ENCODE data around the gene HYKK. TPM values are rescaled to one million over a fixed set of nuclear protein-coding genes. Genes with fewer than 3 reads are reported as not detected.
"Not testable (repeated sequence)": the region's sequence is repeated elsewhere in the genome, so short reads cannot be mapped to it uniquely, and the experiment has no call there.

The HYKK gene
- polyA plus RNA-seq, 4 donors: 7.7 to 8.9 (median 8.3) TPM

- DNase-seq (ENCODE audit: low read depth in 4 of 4, low spot score in 2 of 4): not testable (repeated sequence)
These were observed 32.2 kb downstream of the HYKK start for GRCh38 chr15:78539464-78540140.

GRCh38 chr15:78540141-78540870, 32.9 kb downstream of the HYKK start, which contains the start of gene PSMA4:
Gene PSMA4, plus strand, starts transcription at chr15:78540444. Its CDS starts 1,484 bp downstream, at chr15:78541928.
- peak; percentile 82 to 90 (median 84) for DNase-seq (ENCODE audit: low read depth in 4 of 4, low spot score in 2 of 4)

GRCh38 chr15:78540871-78541743, 33.7 kb downstream of the HYKK start:
- peak in 1 of 4 donors; percentile 13 for DNase-seq (ENCODE audit: low read depth in 4 of 4, low spot score in 2 of 4)

GRCh38 chr15:78541744-78542034, 34.3 kb downstream of the HYKK start:
- no peak for DNase-seq (ENCODE audit: low read depth in 4 of 4, low spot score in 2 of 4)

- no peak for DNase-seq (ENCODE audit: low read depth in 4 of 4, low spot score in 2 of 4)
These were observed 35.3 kb downstream of the HYKK start for GRCh38 chr15:78542647-78543046.

- DNase-seq (ENCODE audit: low read depth in 4 of 4, low spot score in 2 of 4): no peak
These were observed 42.8 kb downstream of the HYKK start for GRCh38 chr15:78550194-78550593.

GRCh38 chr15:78550815-78551214, 43.4 kb downstream of the HYKK start:
- no peak for DNase-seq (ENCODE audit: low read depth in 4 of 4, low spot score in 2 of 4)

- no peak for DNase-seq (ENCODE audit: low read depth in 4 of 4, low spot score in 2 of 4)
These were observed 44.5 kb downstream of the HYKK start for GRCh38 chr15:78551902-78552301.

GRCh38 chr15:78552597-78552996, 45.2 kb downstream of the HYKK start:
- no peak for DNase-seq (ENCODE audit: low read depth in 4 of 4, low spot score in 2 of 4)

GRCh38 chr15:78560201-78560600, 52.8 kb downstream of the HYKK start:
- not testable (repeated sequence) for DNase-seq (ENCODE audit: low read depth in 4 of 4, low spot score in 2 of 4)

- DNase-seq (ENCODE audit: low read depth in 4 of 4, low spot score in 2 of 4): no peak
These were observed 54.1 kb downstream of the HYKK start for GRCh38 chr15:78561490-78561889.

GRCh38 chr15:78563092-78563491, 55.7 kb downstream of the HYKK start:
- no peak for DNase-seq (ENCODE audit: low read depth in 4 of 4, low spot score in 2 of 4)

- DNase-seq (ENCODE audit: low read depth in 4 of 4, low spot score in 2 of 4): no peak
These were observed 57.3 kb downstream of the HYKK start for GRCh38 chr15:78564743-78565096.

- DNase-seq (ENCODE audit: low read depth in 4 of 4, low spot score in 2 of 4): peak; percentile 53 to 80 (median 70)
These were observed 57.9 kb downstream of the HYKK start, which contains the start of gene CHRNA5 for GRCh38 chr15:78565097-78565950. Gene CHRNA5, plus strand, starts transcription at chr15:78565520. Its CDS starts 200 bp downstream, at chr15:78565720.

GRCh38 chr15:78565951-78566774, 58.8 kb downstream of the HYKK start:
- peak; percentile 34 to 52 (median 36) for DNase-seq (ENCODE audit: low read depth in 4 of 4, low spot score in 2 of 4)

GRCh38 chr15:78567531-78567930, 60.2 kb downstream of the HYKK start:
- DNase-seq (ENCODE audit: low read depth in 4 of 4, low spot score in 2 of 4): no peak

- no peak for DNase-seq (ENCODE audit: low read depth in 4 of 4, low spot score in 2 of 4)
These were observed 63.3 kb downstream of the HYKK start for GRCh38 chr15:78570710-78571109.

- DNase-seq (ENCODE audit: low read depth in 4 of 4, low spot score in 2 of 4): no peak
These were observed 64.0 kb downstream of the HYKK start for GRCh38 chr15:78571382-78571781.

- DNase-seq (ENCODE audit: low read depth in 4 of 4, low spot score in 2 of 4): no peak
These were observed 66.0 kb downstream of the HYKK start for GRCh38 chr15:78573416-78573815.

Data from left renal cortex interstitium (tissue), 4 donors.